ENCODE results near the gene HNF4A. TPM values are rescaled to one million over a fixed set of nuclear protein-coding genes. Genes with fewer than 3 reads are reported as not detected.

The HNF4A gene
- total and polyA plus RNA-seq, 2 donors (not counting 1 experiment from before 2014, with no cell fraction given), result not detected

- Histone ChIP-seq H4K20me1 (ENCODE audit: control insufficient read depth, insufficient read depth, low read length, poor library complexity, severe bottlenecking) (no peaks in the 10 kb centered on the region), H3K4me2 (replicated peaks; ENCODE audit: low read depth, low read length, poor library complexity, severe bottlenecking) (peak overlapping the region; percentile 32), H3K4me1 (ENCODE audit: control insufficient read depth in 2 of 2, insufficient read depth in 2 of 2, low read length in 2 of 2) (peaks cover 23 to 34% of the 10 kb centered on the region in 2 donors), H3K9me3 (ENCODE audit: control extremely low read depth in 1 of 3, control insufficient read depth in 2 of 3, insufficient read depth in 1 of 3, low read length in 2 of 3) (no peaks in the 10 kb centered on the region), H3K27me3 (replicated peaks in 1 of 4; ENCODE audit: control extremely low read depth in 1 of 4, control insufficient read depth in 3 of 4, insufficient read depth in 4 of 4, low read length in 3 of 4) (no peaks in the 10 kb centered on the region), H3K4me3 (ENCODE audit: control extremely low read depth in 1 of 5, extremely low read depth in 1 of 5, insufficient read depth in 1 of 5, low read depth in 2 of 5, low read length in 4 of 5) (no peak overlapping the region), H2AFZ (ENCODE audit: insufficient read depth, low read depth, low read length, poor library complexity, severe bottlenecking) (no peak overlapping the region), H3K79me2 (ENCODE audit: control insufficient read depth, insufficient read depth, low read length) (peaks cover 27% of the 10 kb centered on the region), H3K9ac (ENCODE audit: low read length) (no peak overlapping the region), H3K27ac (ENCODE audit: low read length in 2 of 2) (no peak overlapping the region), H3K36me3 (replicated peaks in 1 of 2; ENCODE audit: control extremely low read depth in 1 of 2, control insufficient read depth in 1 of 2, extremely low read depth in 1 of 2, insufficient read depth in 2 of 2, low read length in 1 of 2) (peaks cover 0 to 33% of the 10 kb centered on the region in 2 experiments)
- no peak for TF ChIP-seq EZH2 (IDR thresholded peaks at IDR 0.05; ENCODE audit: borderline replicate concordance, insufficient read depth, low read depth, low read length, poor library complexity, severe bottlenecking)
- TF ChIP-seq CTCF (IDR thresholded peaks at IDR 0.05), result no peak
- Mint-ChIP-seq H3K27ac (peak overlapping the region; percentile 15), H3K4me1 (peaks cover 48% of the 10 kb centered on the region), H3K9me3 (ENCODE audit: insufficient read depth) (no peaks in the 10 kb centered on the region), H3K27me3 (no peaks in the 10 kb centered on the region), H3K4me3 (peak overlapping the region; percentile 5)
- POLR2A ChIA-PET, result no interaction called here
- DNase-seq (peak; percentile 62), ATAC-seq (ENCODE audit: low read depth) (peak; percentile 50)
- CTCF ChIA-PET, result no interaction called here
- WGBS (ENCODE audit: insufficient coverage), result 25% methylated on average over 3 of the region's 5 CpGs
- intact Hi-C loops (cut with micrococcal nuclease), result loop anchor here (5.0 kb wide), 3 partner anchors 173 to 408 kb away; partner anchors contain the start of genes ADA and YWHAB
These were observed 124.1 kb downstream of the HNF4A start for GRCh38 chr20:44479643-44480042.

- Histone ChIP-seq H3K79me2 (ENCODE audit: control insufficient read depth, insufficient read depth, low read length) (peaks cover 24% of the 10 kb centered on the region), H3K4me2 (replicated peaks; ENCODE audit: low read depth, low read length, poor library complexity, severe bottlenecking) (peak overlapping the region; percentile 32), H3K36me3 (replicated peaks in 1 of 2; ENCODE audit: control extremely low read depth in 1 of 2, control insufficient read depth in 1 of 2, extremely low read depth in 1 of 2, insufficient read depth in 2 of 2, low read length in 1 of 2) (peaks cover 1 to 34% of the 10 kb centered on the region in 2 experiments), H4K20me1 (ENCODE audit: control insufficient read depth, insufficient read depth, low read length, poor library complexity, severe bottlenecking) (no peaks in the 10 kb centered on the region), H3K9me3 (ENCODE audit: control extremely low read depth in 1 of 3, control insufficient read depth in 2 of 3, insufficient read depth in 1 of 3, low read length in 2 of 3) (no peaks in the 10 kb centered on the region), H3K4me1 (ENCODE audit: control insufficient read depth in 2 of 2, insufficient read depth in 2 of 2, low read length in 2 of 2) (peaks cover 21 to 33% of the 10 kb centered on the region in 2 donors), H3K9ac (ENCODE audit: low read length) (no peak overlapping the region), H3K27ac (ENCODE audit: low read length in 2 of 2) (no peak overlapping the region), H2AFZ (ENCODE audit: insufficient read depth, low read depth, low read length, poor library complexity, severe bottlenecking) (no peak overlapping the region), H3K27me3 (replicated peaks in 1 of 4; ENCODE audit: control extremely low read depth in 1 of 4, control insufficient read depth in 3 of 4, insufficient read depth in 4 of 4, low read length in 3 of 4) (no peaks in the 10 kb centered on the region), H3K4me3 (ENCODE audit: control extremely low read depth in 1 of 5, extremely low read depth in 1 of 5, insufficient read depth in 1 of 5, low read depth in 2 of 5, low read length in 4 of 5) (no peak overlapping the region)
- H3K4me3 Mint-ChIP-seq, result no peak overlapping the region
- DNase-seq (no peak), ATAC-seq (ENCODE audit: low read depth) (no peak)
- CTCF ChIA-PET, result no interaction called here
- TF ChIP-seq CTCF (IDR thresholded peaks at IDR 0.05) (no peak), EZH2 (IDR thresholded peaks at IDR 0.05; ENCODE audit: borderline replicate concordance, insufficient read depth, low read depth, low read length, poor library complexity, severe bottlenecking) (no peak)
- 97% methylated on average over 18 of the region's 18 CpGs for WGBS (ENCODE audit: insufficient coverage)
- H3K27me3 Mint-ChIP-seq, result no peaks in the 10 kb centered on the region
- no peaks in the 10 kb centered on the region for H3K9me3 Mint-ChIP-seq (ENCODE audit: insufficient read depth)
- intact Hi-C loops (cut with micrococcal nuclease), result no loop called here
- no peak overlapping the region for H3K27ac Mint-ChIP-seq
- POLR2A ChIA-PET, result no interaction called here
- peaks cover 46% of the 10 kb centered on the region for H3K4me1 Mint-ChIP-seq
These were observed 124.6 kb downstream of the HNF4A start for GRCh38 chr20:44480097-44480496.

Measured in B cell (primary cell).